WTC11 (cell line): Measurements from ENCODE around the gene DLL1.

Source experiments
- CBFB ChIP-seq: sonication (generic); formaldehyde crosslinking; IDR thresholded peaks from 2 replicates; pipeline ENCODE4 v1.8.1; 2022; ENCODE audit warnings: mild to moderate bottlenecking, low read depth, missing genetic modification reagents
- CTCF ChIP-seq: fragments of 200-600 bp; IDR thresholded peaks from 2 replicates; pipeline ENCODE4 v1.8.0; 2022; ENCODE audit warnings: antibody characterized with exemption
- E2F5 ChIP-seq: sonication (generic); formaldehyde crosslinking; IDR thresholded peaks from 2 replicates; pipeline ENCODE4 v1.8.1; 2022; ENCODE audit warnings: mild to moderate bottlenecking, moderate library complexity, missing genetic modification reagents
- EMX1 ChIP-seq: fragments of 250-450 bp; sonication (Bioruptor Pico); IDR thresholded peaks from 2 replicates; pipeline ENCODE4 v1.8.0; 2021; ENCODE audit warnings: mild to moderate bottlenecking
- ESRRA ChIP-seq: sonication (generic); formaldehyde crosslinking; IDR thresholded peaks from 2 replicates; pipeline ENCODE4 v1.8.1; 2022; ENCODE audit warnings: mild to moderate bottlenecking, missing genetic modification reagents, borderline replicate concordance
- FOXP4 ChIP-seq: sonication (generic); formaldehyde crosslinking; IDR thresholded peaks from 2 replicates; pipeline ENCODE4 v1.8.0; 2022; ENCODE audit warnings: mild to moderate bottlenecking, missing genetic modification reagents
- IRF2 ChIP-seq: sonication (generic); formaldehyde crosslinking; IDR thresholded peaks from 2 replicates; pipeline ENCODE4 v1.8.0; 2022; ENCODE audit warnings: low read depth, missing genetic modification reagents, borderline replicate concordance
- TP53 ChIP-seq: sonication (generic); formaldehyde crosslinking; IDR thresholded peaks from 2 replicates; pipeline ENCODE4 v1.8.1; 2023; ENCODE audit warnings: mild to moderate bottlenecking, missing genetic modification reagents
- ZNF138 ChIP-seq: sonication (generic); formaldehyde crosslinking; conservative IDR thresholded peaks from 2 replicates; pipeline ENCODE4 v1.8.1; 2022; ENCODE audit warnings: mild to moderate bottlenecking, moderate library complexity, missing genetic modification reagents
- ZNF232 ChIP-seq: sonication (generic); formaldehyde crosslinking; IDR thresholded peaks from 2 replicates; pipeline ENCODE4 v1.8.0; 2022; ENCODE audit warnings: mild to moderate bottlenecking, missing genetic modification reagents
- ZNF263 ChIP-seq: sonication (generic); formaldehyde crosslinking; IDR thresholded peaks from 2 replicates; pipeline ENCODE4 v1.8.1; 2022; ENCODE audit warnings: low read depth, mild to moderate bottlenecking, moderate library complexity, missing genetic modification reagents
- TF ChIP-seq, protein P1 (sequence below): sonication (generic); formaldehyde crosslinking; IDR thresholded peaks from 2 replicates; pipeline ENCODE4 v1.8.1; 2023; ENCODE audit warnings: mild to moderate bottlenecking, missing genetic modification reagents
- TF ChIP-seq, protein P2 (sequence below): sonication (generic); formaldehyde crosslinking; IDR thresholded peaks from 2 replicates; pipeline ENCODE4 v1.8.0; 2022; ENCODE audit warnings: mild to moderate bottlenecking, missing genetic modification reagents
- TF ChIP-seq, protein P3 (sequence below): fragments of 250-450 bp; sonication (Bioruptor Pico); IDR thresholded peaks from 2 replicates; pipeline ENCODE4 v1.8.0; 2021; ENCODE audit warnings: mild to moderate bottlenecking

DNA sequence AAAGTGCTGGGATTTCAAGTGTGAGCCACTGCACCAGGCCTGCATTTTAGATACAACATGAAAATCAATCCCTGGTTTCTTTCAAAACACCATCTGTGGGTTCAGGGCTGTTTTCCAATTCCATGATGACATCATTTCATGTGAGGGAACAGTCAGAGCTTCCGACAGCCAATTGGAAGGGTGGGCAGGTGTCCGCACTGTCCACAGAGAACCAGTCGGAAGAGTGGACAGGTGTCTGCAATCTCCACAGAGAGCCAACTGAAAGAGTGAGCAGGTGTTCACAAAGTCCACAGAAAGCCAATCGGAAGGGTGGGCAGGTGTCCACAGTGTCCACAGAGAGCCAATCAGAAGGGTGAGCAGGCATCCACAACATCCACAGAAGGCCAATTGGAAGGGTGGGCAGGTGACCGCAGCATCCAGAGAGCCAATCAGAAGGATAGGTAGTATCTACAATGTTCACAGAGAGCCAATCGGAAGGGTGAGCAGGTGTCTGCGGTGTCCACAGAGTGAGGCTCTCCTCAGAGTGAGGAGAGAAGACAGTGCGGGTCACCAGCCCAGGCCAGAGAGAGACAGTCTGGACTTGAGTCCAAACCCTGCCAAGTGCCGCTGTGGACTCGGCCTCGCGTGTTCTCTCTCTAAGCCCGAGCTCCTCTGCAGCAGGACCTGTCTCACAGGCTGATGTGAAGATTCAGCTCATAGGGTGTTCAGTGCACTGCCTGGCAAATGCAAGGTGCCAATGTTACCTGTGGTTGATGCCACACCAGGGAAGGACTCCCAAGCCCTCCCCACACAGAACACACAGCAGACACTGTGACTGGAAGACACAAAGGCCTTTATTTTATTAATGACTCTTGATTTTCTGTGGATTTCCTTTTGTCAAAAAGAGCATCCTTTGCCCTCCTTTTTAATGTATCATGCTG lies 57.3 kb downstream of the DLL1 start:
- TF ChIP-seq, protein P1, sequence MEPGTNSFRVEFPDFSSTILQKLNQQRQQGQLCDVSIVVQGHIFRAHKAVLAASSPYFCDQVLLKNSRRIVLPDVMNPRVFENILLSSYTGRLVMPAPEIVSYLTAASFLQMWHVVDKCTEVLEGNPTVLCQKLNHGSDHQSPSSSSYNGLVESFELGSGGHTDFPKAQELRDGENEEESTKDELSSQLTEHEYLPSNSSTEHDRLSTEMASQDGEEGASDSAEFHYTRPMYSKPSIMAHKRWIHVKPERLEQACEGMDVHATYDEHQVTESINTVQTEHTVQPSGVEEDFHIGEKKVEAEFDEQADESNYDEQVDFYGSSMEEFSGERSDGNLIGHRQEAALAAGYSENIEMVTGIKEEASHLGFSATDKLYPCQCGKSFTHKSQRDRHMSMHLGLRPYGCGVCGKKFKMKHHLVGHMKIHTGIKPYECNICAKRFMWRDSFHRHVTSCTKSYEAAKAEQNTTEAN (CRISPR knock-in tag), result no peak
- TF ChIP-seq CTCF, result no peak
- TF ChIP-seq CBFB (CRISPR knock-in tag), result no peak
- TF ChIP-seq, protein P2, sequence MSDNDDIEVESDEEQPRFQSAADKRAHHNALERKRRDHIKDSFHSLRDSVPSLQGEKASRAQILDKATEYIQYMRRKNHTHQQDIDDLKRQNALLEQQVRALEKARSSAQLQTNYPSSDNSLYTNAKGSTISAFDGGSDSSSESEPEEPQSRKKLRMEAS, result no peak
- TF ChIP-seq E2F5 (CRISPR knock-in tag), result no peak
- TF ChIP-seq, protein P3, sequence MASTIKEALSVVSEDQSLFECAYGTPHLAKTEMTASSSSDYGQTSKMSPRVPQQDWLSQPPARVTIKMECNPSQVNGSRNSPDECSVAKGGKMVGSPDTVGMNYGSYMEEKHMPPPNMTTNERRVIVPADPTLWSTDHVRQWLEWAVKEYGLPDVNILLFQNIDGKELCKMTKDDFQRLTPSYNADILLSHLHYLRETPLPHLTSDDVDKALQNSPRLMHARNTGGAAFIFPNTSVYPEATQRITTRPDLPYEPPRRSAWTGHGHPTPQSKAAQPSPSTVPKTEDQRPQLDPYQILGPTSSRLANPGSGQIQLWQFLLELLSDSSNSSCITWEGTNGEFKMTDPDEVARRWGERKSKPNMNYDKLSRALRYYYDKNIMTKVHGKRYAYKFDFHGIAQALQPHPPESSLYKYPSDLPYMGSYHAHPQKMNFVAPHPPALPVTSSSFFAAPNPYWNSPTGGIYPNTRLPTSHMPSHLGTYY (CRISPR knock-in tag), result no peak
- TF ChIP-seq ESRRA (CRISPR knock-in tag), result no peak
- TF ChIP-seq ZNF138 (CRISPR knock-in tag), result no peak
- no peak for TF ChIP-seq ZNF263
- TF ChIP-seq TP53 (CRISPR knock-in tag), result no peak
- no peak for TF ChIP-seq ZNF232 (CRISPR knock-in tag)
- TF ChIP-seq FOXP4 (CRISPR knock-in tag), result no peak
- TF ChIP-seq IRF2 (CRISPR knock-in tag), result no peak
- TF ChIP-seq EMX1 (CRISPR knock-in tag), result no peak
